HL-60 (cell line): ENCODE results near the gene GUSB.
"Not testable (repeated sequence)": the region's sequence is repeated elsewhere in the genome, so short reads cannot be mapped to it uniquely, and the experiment has no call there.

Experiments used
- DNase-seq, 2 experiments: peaks; one replicate each; pipeline ENCODE4 v3.0.0-alpha.2; 2010 to 2020; ENCODE audit warnings: low read depth in 1 of 2, low spot score in 1 of 2
- H3K27ac ChIP-seq: fragments of 250-450 bp; sonication (Bioruptor Pico); replicated peaks from 2 replicates; pipeline ENCODE4 v1.5.1; 2020; ENCODE audit warnings: mild to moderate bottlenecking, moderate library complexity
- H3K27me3 ChIP-seq: fragments of 250-450 bp; sonication (Bioruptor Pico); 2 replicates; pipeline ENCODE4 v1.5.1; 2021; ENCODE audit warnings: mild to moderate bottlenecking, moderate library complexity; ENCODE audit not compliant: insufficient read depth, poor library complexity, severe bottlenecking
- H3K4me3 ChIP-seq: replicated peaks from 2 replicates; pipeline ENCODE4 v1.5.1; 2011; ENCODE audit warnings: mild to moderate bottlenecking, control low read depth, low read length; ENCODE audit not compliant: insufficient read depth
- GABPA ChIP-seq: IDR thresholded peaks from 2 replicates; pipeline ENCODE4 v1.6.1; 2012; ENCODE audit warnings: low read depth
- POLR2AphosphoS5 ChIP-seq: IDR thresholded peaks from 2 replicates; pipeline ENCODE4 v1.6.1; 2012; ENCODE audit warnings: low read depth
- SPI1 ChIP-seq: IDR thresholded peaks from 2 replicates; pipeline ENCODE4 v1.6.1; 2012; ENCODE audit warnings: low read depth, mild to moderate bottlenecking, borderline replicate concordance
- TF ChIP-seq, protein P1 (sequence below): IDR thresholded peaks from 2 replicates; pipeline ENCODE4 v1.6.1; 2012; ENCODE audit warnings: low read depth; ENCODE audit not compliant: insufficient replicate concordance
- TF ChIP-seq, protein P2 (sequence below): IDR thresholded peaks from one replicate; pipeline ENCODE4 v1.5.1; 2011; ENCODE audit warnings: low read length, control low read depth, inconsistent platforms; ENCODE audit not compliant: insufficient read depth

GUSB gene

DNA sequence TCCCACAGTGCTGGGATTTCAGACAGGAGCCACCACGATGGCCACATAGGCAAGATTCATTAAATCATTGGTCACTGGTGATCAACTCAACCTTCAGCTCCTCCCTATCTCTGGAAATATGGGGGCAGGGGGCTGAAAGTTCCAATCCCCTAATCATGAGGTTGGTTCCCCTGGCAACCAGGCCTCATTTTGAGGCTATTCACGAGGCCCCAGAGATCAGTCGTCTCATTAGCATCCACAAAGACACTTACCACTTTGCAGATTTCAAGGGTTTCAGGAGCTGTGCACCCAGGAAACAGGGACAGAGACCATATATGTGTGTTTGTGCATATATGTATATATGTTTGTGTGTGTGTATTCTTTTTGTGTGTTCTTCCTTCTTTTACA is 7.7 kb upstream of the GUSB start:
- no peak overlapping the region for H3K27ac ChIP-seq

DNA sequence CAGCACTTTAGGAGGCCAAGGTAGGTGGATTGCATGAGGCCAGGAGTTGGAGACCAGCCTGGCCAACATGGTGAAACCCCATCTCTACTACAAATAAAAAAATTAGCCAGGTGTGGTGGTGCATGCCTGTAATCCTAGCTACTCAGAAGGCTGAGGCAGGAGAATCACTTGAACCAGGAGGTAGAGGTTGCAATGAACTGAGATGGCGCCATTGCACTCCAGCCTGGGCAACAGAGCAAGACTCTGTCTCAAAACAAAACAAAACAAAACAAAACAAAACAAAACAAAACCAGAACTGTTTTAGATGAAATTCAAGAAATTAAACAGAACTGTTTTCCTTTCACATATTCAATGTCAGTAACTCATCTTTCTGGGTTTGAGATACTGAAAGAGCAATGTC is 6.5 kb upstream of the GUSB start:
- H3K27ac ChIP-seq, DNase-seq, H3K27me3 ChIP-seq, H3K4me3 ChIP-seq: not testable (repeated sequence)

More for the DNA sequence above, 7.7 kb upstream of the GUSB start:
- H3K27me3 ChIP-seq = no peaks in the 10 kb centered on the region
- DNase-seq = no peak
- TF ChIP-seq, protein P1, sequence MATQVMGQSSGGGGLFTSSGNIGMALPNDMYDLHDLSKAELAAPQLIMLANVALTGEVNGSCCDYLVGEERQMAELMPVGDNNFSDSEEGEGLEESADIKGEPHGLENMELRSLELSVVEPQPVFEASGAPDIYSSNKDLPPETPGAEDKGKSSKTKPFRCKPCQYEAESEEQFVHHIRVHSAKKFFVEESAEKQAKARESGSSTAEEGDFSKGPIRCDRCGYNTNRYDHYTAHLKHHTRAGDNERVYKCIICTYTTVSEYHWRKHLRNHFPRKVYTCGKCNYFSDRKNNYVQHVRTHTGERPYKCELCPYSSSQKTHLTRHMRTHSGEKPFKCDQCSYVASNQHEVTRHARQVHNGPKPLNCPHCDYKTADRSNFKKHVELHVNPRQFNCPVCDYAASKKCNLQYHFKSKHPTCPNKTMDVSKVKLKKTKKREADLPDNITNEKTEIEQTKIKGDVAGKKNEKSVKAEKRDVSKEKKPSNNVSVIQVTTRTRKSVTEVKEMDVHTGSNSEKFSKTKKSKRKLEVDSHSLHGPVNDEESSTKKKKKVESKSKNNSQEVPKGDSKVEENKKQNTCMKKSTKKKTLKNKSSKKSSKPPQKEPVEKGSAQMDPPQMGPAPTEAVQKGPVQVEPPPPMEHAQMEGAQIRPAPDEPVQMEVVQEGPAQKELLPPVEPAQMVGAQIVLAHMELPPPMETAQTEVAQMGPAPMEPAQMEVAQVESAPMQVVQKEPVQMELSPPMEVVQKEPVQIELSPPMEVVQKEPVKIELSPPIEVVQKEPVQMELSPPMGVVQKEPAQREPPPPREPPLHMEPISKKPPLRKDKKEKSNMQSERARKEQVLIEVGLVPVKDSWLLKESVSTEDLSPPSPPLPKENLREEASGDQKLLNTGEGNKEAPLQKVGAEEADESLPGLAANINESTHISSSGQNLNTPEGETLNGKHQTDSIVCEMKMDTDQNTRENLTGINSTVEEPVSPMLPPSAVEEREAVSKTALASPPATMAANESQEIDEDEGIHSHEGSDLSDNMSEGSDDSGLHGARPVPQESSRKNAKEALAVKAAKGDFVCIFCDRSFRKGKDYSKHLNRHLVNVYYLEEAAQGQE = no peak
- TF ChIP-seq GABPA (no peak), SPI1 (no peak), POLR2AphosphoS5 (no peak)
- TF ChIP-seq, protein P2, sequence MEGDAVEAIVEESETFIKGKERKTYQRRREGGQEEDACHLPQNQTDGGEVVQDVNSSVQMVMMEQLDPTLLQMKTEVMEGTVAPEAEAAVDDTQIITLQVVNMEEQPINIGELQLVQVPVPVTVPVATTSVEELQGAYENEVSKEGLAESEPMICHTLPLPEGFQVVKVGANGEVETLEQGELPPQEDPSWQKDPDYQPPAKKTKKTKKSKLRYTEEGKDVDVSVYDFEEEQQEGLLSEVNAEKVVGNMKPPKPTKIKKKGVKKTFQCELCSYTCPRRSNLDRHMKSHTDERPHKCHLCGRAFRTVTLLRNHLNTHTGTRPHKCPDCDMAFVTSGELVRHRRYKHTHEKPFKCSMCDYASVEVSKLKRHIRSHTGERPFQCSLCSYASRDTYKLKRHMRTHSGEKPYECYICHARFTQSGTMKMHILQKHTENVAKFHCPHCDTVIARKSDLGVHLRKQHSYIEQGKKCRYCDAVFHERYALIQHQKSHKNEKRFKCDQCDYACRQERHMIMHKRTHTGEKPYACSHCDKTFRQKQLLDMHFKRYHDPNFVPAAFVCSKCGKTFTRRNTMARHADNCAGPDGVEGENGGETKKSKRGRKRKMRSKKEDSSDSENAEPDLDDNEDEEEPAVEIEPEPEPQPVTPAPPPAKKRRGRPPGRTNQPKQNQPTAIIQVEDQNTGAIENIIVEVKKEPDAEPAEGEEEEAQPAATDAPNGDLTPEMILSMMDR = no peak
- H3K4me3 ChIP-seq = no peak overlapping the region

GRCh38 chr7:65988084-65988483 is 6.1 kb upstream of the GUSB start:
- no peak for TF ChIP-seq POLR2AphosphoS5
- TF ChIP-seq, protein P1 = no peak
- no peak for TF ChIP-seq GABPA
- no peak for TF ChIP-seq SPI1
- TF ChIP-seq, protein P2 = no peak
- H3K4me3 ChIP-seq = no peak overlapping the region
- DNase-seq = no peak
- no peak overlapping the region for H3K27ac ChIP-seq
- no peaks in the 10 kb centered on the region for H3K27me3 ChIP-seq

GRCh38 chr7:65983965-65984658 is 2.1 kb upstream of the GUSB start:
- TF ChIP-seq POLR2AphosphoS5 (no peak), SPI1 (no peak), GABPA (no peak)
- TF ChIP-seq, protein P1 = no peak
- TF ChIP-seq, protein P2 = no peak
- Histone ChIP-seq H3K27ac (no peak overlapping the region), H3K4me3 (no peak overlapping the region), H3K27me3 (no peaks in the 10 kb centered on the region)
- no peak for DNase-seq
